ENCODE measurements around the gene COX10.

COX10 gene

GRCh38 chr17:14092808-14093207, 23.5 kb downstream of the COX10 start:
- WGBS (ENCODE audit: insufficient coverage, insufficient read length) = no CpG with 5 or more reads among the region's 1 CpG
- Histone ChIP-seq H3K36me3 (ENCODE audit: control insufficient read depth, insufficient read depth, low read length) (no peaks in the 10 kb centered on the region), H3K9me3 (ENCODE audit: control insufficient read depth, insufficient read depth, low read length) (no peaks in the 10 kb centered on the region), H3K27me3 (ENCODE audit: control insufficient read depth, insufficient read depth, low read length) (no peaks in the 10 kb centered on the region), H3K4me3 (ENCODE audit: low read length) (no peak overlapping the region), H3K4me1 (ENCODE audit: control insufficient read depth, insufficient read depth, low read length) (peaks cover 2% of the 10 kb centered on the region; the same call in 1 of the 2 replicates), H3K27ac (ENCODE audit: low read length) (no peak overlapping the region)
- DNase-seq (ENCODE audit: low read depth, low spot score) = no peak

- Histone ChIP-seq H3K9me3 (ENCODE audit: control insufficient read depth, insufficient read depth, low read length) (no peaks in the 10 kb centered on the region), H3K4me3 (ENCODE audit: low read length) (no peak overlapping the region), H3K4me1 (ENCODE audit: control insufficient read depth, insufficient read depth, low read length) (no peaks in the 10 kb centered on the region), H3K27me3 (ENCODE audit: control insufficient read depth, insufficient read depth, low read length) (no peaks in the 10 kb centered on the region), H3K27ac (ENCODE audit: low read length) (no peak overlapping the region), H3K36me3 (ENCODE audit: control insufficient read depth, insufficient read depth, low read length) (no peaks in the 10 kb centered on the region)
- no peak for DNase-seq (ENCODE audit: low read depth, low spot score)
- no CpG with 5 or more reads among the region's 7 CpGs for WGBS (ENCODE audit: insufficient coverage, insufficient read length)
These were observed 25.6 kb downstream of the COX10 start for GRCh38 chr17:14094676-14095601.

- Histone ChIP-seq H3K4me1 (ENCODE audit: control insufficient read depth, insufficient read depth, low read length) (no peaks in the 10 kb centered on the region), H3K9me3 (ENCODE audit: control insufficient read depth, insufficient read depth, low read length) (no peaks in the 10 kb centered on the region), H3K27ac (ENCODE audit: low read length) (no peak overlapping the region), H3K36me3 (ENCODE audit: control insufficient read depth, insufficient read depth, low read length) (no peaks in the 10 kb centered on the region), H3K27me3 (ENCODE audit: control insufficient read depth, insufficient read depth, low read length) (no peaks in the 10 kb centered on the region), H3K4me3 (ENCODE audit: low read length) (no peak overlapping the region)
- DNase-seq (ENCODE audit: low read depth, low spot score) = no peak
- WGBS (ENCODE audit: insufficient coverage, insufficient read length) = no CpG with 5 or more reads among the region's 3 CpGs
These were observed 26.3 kb downstream of the COX10 start for GRCh38 chr17:14095631-14096030.

- Histone ChIP-seq H3K27me3 (ENCODE audit: control insufficient read depth, insufficient read depth, low read length) (no peaks in the 10 kb centered on the region), H3K9me3 (ENCODE audit: control insufficient read depth, insufficient read depth, low read length) (no peaks in the 10 kb centered on the region), H3K36me3 (ENCODE audit: control insufficient read depth, insufficient read depth, low read length) (no peaks in the 10 kb centered on the region), H3K27ac (ENCODE audit: low read length) (no peak overlapping the region), H3K4me3 (ENCODE audit: low read length) (no peak overlapping the region), H3K4me1 (ENCODE audit: control insufficient read depth, insufficient read depth, low read length) (no peaks in the 10 kb centered on the region)
- no CpG with 5 or more reads among the region's 3 CpGs for WGBS (ENCODE audit: insufficient coverage, insufficient read length)
- no peak for DNase-seq (ENCODE audit: low read depth, low spot score)
These were observed 28.9 kb downstream of the COX10 start for GRCh38 chr17:14098246-14098645.

- Histone ChIP-seq H3K36me3 (ENCODE audit: control insufficient read depth, insufficient read depth, low read length) (no peaks in the 10 kb centered on the region), H3K4me3 (ENCODE audit: low read length) (no peak overlapping the region), H3K27me3 (ENCODE audit: control insufficient read depth, insufficient read depth, low read length) (no peaks in the 10 kb centered on the region), H3K9me3 (ENCODE audit: control insufficient read depth, insufficient read depth, low read length) (no peaks in the 10 kb centered on the region), H3K27ac (ENCODE audit: low read length) (no peak overlapping the region), H3K4me1 (ENCODE audit: control insufficient read depth, insufficient read depth, low read length) (no peaks in the 10 kb centered on the region)
- WGBS (ENCODE audit: insufficient coverage, insufficient read length) = no CpG with 5 or more reads among the region's 3 CpGs
- no peak for DNase-seq (ENCODE audit: low read depth, low spot score)
These were observed 32.7 kb downstream of the COX10 start for GRCh38 chr17:14101976-14102375.

DNA sequence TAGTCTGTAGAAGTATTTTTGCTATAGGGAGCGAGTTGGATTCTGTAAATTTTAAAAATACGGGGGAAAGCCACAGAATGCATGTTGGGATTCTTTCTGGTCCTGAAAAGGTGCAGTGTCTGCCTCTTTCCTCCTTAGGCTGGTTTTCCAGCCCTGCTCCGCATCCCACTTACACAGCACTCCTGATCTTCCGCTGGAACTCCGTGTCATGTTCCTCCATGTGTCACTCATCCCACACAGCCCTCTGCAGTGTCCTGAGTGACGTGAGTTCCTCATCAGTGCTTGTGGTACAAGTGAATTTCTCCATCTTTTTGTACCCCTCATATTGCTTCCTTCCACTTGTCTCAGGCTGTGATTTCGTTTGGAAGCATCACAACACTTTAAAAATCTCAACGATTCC, 34.5 kb downstream of the COX10 start:
- Histone ChIP-seq H3K4me1 (ENCODE audit: control insufficient read depth, insufficient read depth, low read length) (no peaks in the 10 kb centered on the region), H3K9me3 (ENCODE audit: control insufficient read depth, insufficient read depth, low read length) (no peaks in the 10 kb centered on the region), H3K27me3 (ENCODE audit: control insufficient read depth, insufficient read depth, low read length) (no peaks in the 10 kb centered on the region), H3K27ac (ENCODE audit: low read length) (no peak overlapping the region), H3K36me3 (ENCODE audit: control insufficient read depth, insufficient read depth, low read length) (no peaks in the 10 kb centered on the region), H3K4me3 (ENCODE audit: low read length) (no peak overlapping the region)
- no peak for DNase-seq (ENCODE audit: low read depth, low spot score)
- no CpG with 5 or more reads among the region's 8 CpGs for WGBS (ENCODE audit: insufficient coverage, insufficient read length)

DNA sequence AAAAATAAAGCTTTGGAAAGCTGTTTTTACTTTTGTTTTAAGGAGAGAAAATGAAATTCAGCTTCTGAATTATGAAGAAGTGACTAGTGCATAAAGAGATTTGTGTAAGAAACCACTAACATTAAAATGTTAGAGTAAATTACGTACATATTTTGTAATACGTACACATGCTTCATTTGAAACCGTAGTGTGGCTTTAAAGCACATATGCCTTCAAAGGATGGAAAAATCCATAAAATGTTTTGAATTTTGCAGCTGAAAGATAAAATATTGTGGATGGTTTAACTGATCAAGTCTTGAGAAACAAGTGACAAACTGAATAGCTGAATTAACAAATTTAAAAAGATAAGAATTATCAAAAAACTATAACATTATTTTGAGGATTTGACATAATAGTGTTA, 35.4 kb downstream of the COX10 start:
- no peaks in the 10 kb centered on the region for H3K4me1 ChIP-seq (ENCODE audit: control insufficient read depth, insufficient read depth, low read length)
- no peaks in the 10 kb centered on the region for H3K27me3 ChIP-seq (ENCODE audit: control insufficient read depth, insufficient read depth, low read length)
- no peaks in the 10 kb centered on the region for H3K36me3 ChIP-seq (ENCODE audit: control insufficient read depth, insufficient read depth, low read length)
- H3K9me3 ChIP-seq (ENCODE audit: control insufficient read depth, insufficient read depth, low read length) = no peaks in the 10 kb centered on the region
- no peak overlapping the region for H3K27ac ChIP-seq (ENCODE audit: low read length)
- no peak overlapping the region for H3K4me3 ChIP-seq (ENCODE audit: low read length)
- no CpG with 5 or more reads among the region's 3 CpGs for WGBS (ENCODE audit: insufficient coverage, insufficient read length)
- DNase-seq (ENCODE audit: low read depth, low spot score) = no peak

GRCh38 chr17:14107889-14108288, 38.6 kb downstream of the COX10 start:
- Histone ChIP-seq H3K36me3 (ENCODE audit: control insufficient read depth, insufficient read depth, low read length) (no peaks in the 10 kb centered on the region), H3K27me3 (ENCODE audit: control insufficient read depth, insufficient read depth, low read length) (no peaks in the 10 kb centered on the region), H3K27ac (ENCODE audit: low read length) (no peak overlapping the region), H3K4me3 (ENCODE audit: low read length) (no peak overlapping the region), H3K4me1 (ENCODE audit: control insufficient read depth, insufficient read depth, low read length) (no peaks in the 10 kb centered on the region), H3K9me3 (ENCODE audit: control insufficient read depth, insufficient read depth, low read length) (no peaks in the 10 kb centered on the region)
- no peak for DNase-seq (ENCODE audit: low read depth, low spot score)

DNA sequence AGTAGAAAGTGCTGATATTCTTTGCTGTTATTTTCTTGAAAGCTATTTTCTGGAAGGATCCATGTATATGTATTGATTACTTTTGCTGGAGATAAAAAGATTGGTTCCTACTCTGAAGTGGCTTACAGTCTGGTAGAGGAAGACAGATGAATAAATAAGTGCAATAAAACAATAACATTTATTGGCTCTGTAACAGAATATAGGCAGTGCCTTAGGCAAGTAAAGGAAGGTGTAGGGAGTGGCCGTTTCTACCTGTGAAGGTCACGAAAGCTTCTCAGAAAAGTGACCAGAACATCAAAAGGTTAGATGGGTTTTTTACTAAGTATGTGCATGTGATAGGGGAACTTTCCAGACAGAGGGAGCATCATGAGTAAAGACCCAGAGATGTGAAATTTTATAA, 43.1 kb downstream of the COX10 start:
- WGBS (ENCODE audit: insufficient coverage, insufficient read length) = no CpG with 5 or more reads among the region's 2 CpGs
- DNase-seq (ENCODE audit: low read depth, low spot score) = no peak
- Histone ChIP-seq H3K4me3 (ENCODE audit: low read length) (no peak overlapping the region), H3K27me3 (ENCODE audit: control insufficient read depth, insufficient read depth, low read length) (no peaks in the 10 kb centered on the region), H3K27ac (ENCODE audit: low read length) (no peak overlapping the region), H3K4me1 (ENCODE audit: control insufficient read depth, insufficient read depth, low read length) (no peaks in the 10 kb centered on the region), H3K9me3 (ENCODE audit: control insufficient read depth, insufficient read depth, low read length) (no peaks in the 10 kb centered on the region), H3K36me3 (ENCODE audit: control insufficient read depth, insufficient read depth, low read length) (no peaks in the 10 kb centered on the region)

DNA sequence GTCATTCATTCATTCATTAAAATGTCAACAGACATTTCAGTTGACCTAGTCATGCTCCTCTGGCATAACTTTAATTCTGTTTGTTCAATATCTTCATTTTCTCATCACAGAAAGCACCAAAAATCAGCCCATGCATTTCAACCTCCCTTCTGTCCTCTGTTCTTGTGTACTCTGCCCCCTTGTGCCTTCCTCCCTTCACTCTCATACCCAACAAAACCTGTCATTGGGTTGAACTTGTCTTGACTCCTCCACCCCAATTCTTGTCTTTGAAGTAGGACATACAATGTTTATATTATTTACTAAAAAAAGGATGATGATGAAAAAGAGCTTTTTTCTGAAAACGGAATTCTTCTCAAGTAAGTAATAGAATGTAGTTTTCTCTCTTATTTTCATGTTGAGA, 43.8 kb downstream of the COX10 start:
- H3K9me3 ChIP-seq (ENCODE audit: control insufficient read depth, insufficient read depth, low read length) = no peaks in the 10 kb centered on the region
- no peak overlapping the region for H3K4me3 ChIP-seq (ENCODE audit: low read length)
- no peaks in the 10 kb centered on the region for H3K27me3 ChIP-seq (ENCODE audit: control insufficient read depth, insufficient read depth, low read length)
- H3K27ac ChIP-seq (ENCODE audit: low read length) = no peak overlapping the region
- no peak for DNase-seq (ENCODE audit: low read depth, low spot score)
- no peaks in the 10 kb centered on the region for H3K36me3 ChIP-seq (ENCODE audit: control insufficient read depth, insufficient read depth, low read length)
- no CpG with 5 or more reads among the region's 1 CpG for WGBS (ENCODE audit: insufficient coverage, insufficient read length)
- H3K4me1 ChIP-seq (ENCODE audit: control insufficient read depth, insufficient read depth, low read length) = no peaks in the 10 kb centered on the region

Measured in iPS DF 6.9 (cell line).